ENCODE measurements around the gene BMP6.

Gene BMP6

DNA sequence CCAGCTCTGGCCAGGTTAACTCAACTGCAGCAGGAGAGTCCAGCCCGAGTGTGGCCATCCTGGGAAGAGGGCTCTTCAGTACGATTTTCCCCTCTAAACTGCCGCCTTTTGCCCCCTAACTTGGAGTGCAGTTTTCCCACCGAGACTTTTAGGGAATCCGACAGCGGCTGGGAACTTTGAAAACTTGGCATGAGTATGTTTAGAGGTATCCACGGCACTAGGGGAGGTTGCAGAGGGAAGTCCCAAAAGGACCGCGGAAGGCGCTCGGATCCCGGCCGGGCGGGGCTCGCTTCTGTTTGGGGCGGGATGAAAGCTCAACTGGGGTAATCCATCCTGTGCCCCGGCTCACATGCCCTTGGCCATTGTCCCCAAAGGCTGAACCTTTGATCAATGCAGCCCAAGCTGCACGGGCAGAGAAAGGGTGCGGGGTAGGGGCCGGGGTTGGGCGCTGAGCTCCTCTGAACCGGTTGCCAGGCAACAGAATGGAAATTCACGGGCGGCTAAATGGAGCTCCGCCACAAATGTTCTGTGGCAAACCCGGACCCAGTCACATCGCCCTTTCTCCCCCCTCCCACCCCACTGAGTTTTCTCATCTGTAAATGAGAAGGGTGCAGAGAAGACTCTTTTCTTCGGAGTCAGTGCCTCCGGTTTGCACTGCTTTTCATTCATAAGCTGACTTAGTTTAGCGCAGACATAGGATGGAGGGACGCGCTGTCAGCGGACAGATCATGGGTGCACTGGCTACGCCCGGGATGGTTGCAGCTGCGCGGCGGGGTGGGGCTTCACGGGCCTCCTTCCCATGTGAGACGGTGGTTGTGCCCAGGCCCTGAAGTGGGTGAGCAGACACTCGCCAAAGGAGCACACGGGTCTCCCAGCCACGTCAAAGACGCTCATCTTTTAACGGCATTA, 2.3 kb downstream of the BMP6 start:
- no peak overlapping the region for H3K27ac ChIP-seq
- TF ChIP-seq ZFX (IDR thresholded peaks at IDR 0.05; ENCODE audit: borderline replicate concordance), result no peak
- TF ChIP-seq, protein P1, sequence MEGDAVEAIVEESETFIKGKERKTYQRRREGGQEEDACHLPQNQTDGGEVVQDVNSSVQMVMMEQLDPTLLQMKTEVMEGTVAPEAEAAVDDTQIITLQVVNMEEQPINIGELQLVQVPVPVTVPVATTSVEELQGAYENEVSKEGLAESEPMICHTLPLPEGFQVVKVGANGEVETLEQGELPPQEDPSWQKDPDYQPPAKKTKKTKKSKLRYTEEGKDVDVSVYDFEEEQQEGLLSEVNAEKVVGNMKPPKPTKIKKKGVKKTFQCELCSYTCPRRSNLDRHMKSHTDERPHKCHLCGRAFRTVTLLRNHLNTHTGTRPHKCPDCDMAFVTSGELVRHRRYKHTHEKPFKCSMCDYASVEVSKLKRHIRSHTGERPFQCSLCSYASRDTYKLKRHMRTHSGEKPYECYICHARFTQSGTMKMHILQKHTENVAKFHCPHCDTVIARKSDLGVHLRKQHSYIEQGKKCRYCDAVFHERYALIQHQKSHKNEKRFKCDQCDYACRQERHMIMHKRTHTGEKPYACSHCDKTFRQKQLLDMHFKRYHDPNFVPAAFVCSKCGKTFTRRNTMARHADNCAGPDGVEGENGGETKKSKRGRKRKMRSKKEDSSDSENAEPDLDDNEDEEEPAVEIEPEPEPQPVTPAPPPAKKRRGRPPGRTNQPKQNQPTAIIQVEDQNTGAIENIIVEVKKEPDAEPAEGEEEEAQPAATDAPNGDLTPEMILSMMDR (IDR thresholded peaks at IDR 0.05), result no peak

DNA sequence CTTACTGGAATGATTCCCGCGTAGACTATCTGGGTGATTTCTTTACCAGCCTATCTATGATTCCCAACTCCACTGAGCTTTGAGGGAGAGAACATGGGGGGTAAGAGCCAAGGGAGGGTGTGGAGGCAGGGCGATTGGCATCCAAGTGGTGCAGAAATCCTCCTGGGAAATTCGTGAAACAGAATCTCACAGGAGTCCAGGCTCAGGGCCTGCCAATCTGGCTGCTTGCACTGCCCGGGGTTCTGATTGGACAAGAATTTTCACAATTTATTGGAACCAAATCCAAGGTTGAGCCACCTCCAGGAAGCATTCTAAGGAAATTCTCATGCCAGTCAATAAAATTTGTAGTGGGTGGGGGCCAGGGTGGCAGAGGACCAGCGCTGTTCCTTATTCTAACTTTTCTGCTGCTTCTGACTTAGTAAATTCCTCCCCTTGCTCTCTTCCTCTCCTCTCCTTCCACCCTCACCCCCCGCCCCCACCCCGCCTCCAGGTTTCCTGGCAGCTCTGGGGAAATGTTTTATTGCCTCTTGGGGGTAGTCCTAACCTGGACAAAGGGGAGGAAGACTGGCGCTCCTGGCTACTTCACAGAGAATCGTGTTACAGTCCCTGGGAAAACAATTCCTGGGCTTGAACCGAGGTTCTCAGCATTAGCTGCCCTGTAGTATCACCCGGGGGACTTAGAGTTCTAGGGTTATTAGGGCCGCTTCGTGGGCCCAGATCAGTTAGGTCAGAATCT, 3.1 kb downstream of the BMP6 start:
- H3K27ac ChIP-seq, result no peak overlapping the region
- TF ChIP-seq ZFX (IDR thresholded peaks at IDR 0.05; ENCODE audit: borderline replicate concordance), result no peak
- TF ChIP-seq, protein P1 (IDR thresholded peaks at IDR 0.05), result no peak

DNA sequence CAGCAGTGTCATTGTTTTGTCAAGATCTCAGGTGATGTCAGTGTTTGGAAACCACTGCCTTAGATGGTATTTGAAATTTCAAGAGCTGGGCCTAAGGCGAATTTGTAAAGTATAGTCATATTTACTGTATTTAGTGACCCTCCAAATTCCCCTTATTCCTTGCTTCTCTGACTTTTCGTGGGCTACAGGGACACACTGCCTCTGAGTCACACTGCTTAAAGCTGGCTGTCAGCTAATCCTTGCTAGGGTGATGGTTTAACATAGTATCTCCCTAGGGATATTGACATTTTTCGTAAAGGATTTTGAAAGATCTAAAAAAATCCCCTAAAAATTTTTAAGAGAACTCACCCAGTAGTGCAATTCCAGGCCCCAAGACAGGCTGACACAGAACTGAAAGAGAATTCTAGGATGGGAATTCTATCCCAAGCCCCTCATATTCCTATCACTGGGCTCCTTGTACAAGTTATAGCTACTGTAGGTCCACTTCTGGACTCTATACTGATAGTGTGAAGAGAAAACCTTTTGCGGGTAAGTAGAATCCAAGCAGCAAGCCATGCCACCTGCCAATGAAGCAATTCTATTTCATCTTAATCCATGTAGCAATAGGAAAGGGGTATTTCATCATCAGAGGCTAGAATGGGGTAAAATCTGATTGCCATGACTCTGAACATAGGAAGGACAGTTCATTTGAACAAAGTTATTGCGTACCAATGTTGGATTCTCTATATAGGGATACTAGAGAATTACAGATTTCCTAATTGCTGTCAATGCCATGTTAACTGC, 4.3 kb downstream of the BMP6 start:
- H3K27ac ChIP-seq, result no peak overlapping the region
- TF ChIP-seq ZFX (IDR thresholded peaks at IDR 0.05; ENCODE audit: borderline replicate concordance), result no peak
- TF ChIP-seq, protein P1 (IDR thresholded peaks at IDR 0.05), result no peak

DNA sequence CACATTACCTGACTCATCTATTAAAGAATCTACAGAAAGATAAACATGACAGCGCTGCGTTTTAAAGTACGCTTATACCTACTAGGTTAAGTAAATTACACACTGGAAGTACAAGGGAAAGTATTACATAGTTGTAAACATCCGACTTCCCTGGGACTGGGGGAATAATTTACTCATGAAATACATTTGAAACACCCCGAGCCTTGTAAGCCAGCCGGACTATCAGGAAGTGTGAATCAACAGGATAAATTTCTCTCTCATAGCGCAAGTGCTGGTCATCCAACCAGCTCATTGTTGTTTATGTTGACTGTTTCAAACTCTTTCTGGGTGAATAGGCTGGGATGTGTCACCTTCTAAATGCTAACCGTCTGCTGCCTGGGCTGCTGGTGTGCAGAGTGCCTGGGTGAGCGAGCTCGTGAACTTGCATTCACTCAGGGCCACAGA, 4.9 kb downstream of the BMP6 start:
- TF ChIP-seq ZFX (IDR thresholded peaks at IDR 0.05; ENCODE audit: borderline replicate concordance), result no peak
- TF ChIP-seq, protein P1 (IDR thresholded peaks at IDR 0.05), result no peak
- H3K27ac ChIP-seq, result no peak overlapping the region

DNA sequence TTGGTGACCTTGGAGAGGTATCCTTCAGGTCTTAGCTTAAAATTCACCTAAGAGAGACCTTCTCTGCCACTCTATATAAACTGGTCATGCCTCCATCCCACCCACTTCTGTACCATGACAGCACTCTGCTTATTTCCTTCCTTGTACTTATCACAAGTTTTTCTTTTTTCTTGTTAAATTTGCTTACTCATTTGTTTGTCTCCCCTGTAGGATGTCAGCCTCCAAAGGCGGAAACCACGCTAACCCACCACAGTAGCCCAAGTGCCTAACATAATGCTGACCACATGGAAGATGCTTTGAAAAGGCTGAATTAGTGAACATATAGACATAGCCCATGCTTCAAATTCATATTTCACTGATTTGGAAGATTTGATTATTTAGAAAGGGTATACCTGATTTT, 5.4 kb downstream of the BMP6 start:
- H3K27ac ChIP-seq, result no peak overlapping the region
- TF ChIP-seq ZFX (IDR thresholded peaks at IDR 0.05; ENCODE audit: borderline replicate concordance), result no peak
- TF ChIP-seq, protein P1 (IDR thresholded peaks at IDR 0.05), result no peak

DNA sequence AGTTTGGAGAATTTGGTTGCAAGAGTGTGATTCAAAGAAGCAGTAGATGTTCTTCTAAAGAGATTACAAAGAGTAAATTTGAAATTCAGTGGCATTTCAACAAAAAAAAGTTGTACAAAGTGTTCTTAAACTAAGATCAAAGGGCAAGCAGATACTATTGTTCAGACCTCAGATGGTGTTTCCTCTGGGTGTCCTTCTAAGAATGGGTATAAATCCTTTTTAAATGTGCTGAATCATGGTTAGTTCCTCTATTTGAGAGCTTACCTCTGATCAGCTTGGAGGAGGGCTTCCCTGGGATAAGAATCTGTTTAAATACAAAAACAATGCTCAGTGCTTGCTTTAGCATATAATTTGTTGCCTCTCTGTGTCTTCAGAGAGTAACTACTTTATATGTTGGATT, 6.3 kb downstream of the BMP6 start:
- H3K27ac ChIP-seq, result no peak overlapping the region
- TF ChIP-seq ZFX (IDR thresholded peaks at IDR 0.05; ENCODE audit: borderline replicate concordance), result no peak
- TF ChIP-seq, protein P1 (IDR thresholded peaks at IDR 0.05), result no peak

All from 22Rv1 (cell line).